GM19328 (cell line): ENCODE data around the gene USP35.

Source experiments
- ATAC-seq: cut with Tn5 transposase; IDR thresholded peaks from one replicate; pipeline ENCODE4 v1.9.1; 2021; ENCODE audit warnings: mild to moderate bottlenecking, moderate library complexity; ENCODE audit not compliant: unreplicated experiment

USP35 gene

DNA sequence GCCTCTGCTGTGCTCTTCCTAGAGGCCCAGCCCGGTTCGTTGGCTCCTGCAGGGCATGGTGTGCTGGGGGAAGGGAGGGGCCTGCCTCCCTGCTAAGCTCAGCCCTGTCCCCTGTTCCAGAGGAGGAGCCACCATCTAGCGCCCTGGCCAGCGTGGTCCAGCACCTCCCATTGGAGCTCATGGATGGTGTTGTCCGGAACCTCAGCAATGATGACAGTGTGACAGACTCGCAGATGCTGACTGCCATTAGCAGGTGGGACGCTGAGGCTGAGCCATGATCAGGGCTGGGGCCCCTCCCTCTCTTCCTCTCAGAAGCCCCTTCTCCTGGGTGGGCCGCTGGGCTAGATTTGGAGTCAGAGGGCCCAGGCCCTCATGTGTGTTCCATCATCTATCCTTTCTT is 9.1 kb downstream of the USP35 start:
- ATAC-seq: no peak

DNA sequence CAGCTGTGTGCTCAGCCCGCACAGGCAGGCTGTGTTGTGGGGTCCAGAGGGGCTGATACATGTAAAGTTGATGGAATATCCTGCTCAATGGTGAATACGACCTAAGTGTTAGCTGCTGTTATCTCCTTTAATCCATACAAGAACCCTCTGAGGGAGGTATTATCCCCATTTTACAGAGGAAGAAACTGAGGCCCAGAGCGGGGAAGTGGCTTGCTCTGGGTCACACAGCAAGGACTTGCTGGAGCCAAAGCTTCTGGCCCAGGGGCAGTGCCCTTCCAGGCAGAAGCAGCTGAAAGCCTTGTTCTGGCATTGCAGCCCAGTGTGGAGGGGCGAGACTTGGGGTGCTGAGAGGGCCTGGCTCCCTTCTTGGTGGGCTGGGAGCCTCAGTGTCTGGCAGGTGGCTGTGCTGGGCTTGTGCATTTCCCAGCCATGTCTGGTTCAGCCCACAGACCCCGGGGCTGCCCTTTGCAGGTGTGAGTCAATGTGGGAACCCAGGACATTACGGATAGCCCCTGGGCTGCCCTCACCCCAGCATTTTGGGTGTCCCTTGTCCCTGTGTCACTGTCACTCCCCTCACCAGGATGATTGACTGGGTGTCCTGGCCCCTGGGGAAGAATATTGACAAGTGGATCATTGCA is 10.4 kb downstream of the USP35 start:
- no peak for ATAC-seq

DNA sequence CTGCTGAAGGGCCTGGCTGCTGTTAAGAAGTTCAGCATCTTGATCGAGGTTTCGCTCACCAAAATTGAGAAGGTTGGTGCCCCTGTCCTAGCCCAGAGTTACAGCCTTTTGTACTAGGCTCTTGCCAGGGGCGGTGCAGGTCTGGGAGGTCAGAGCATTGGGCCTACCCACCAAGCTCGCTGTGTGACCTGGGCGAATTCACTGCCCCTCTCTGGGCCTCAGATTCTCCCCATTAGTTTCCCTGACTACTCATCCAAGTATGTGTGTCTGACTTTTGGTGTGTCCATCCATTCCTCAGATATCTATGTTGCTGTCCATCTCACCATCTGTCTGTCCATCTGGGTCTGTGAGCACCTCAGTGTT is 10.9 kb downstream of the USP35 start:
- ATAC-seq: no peak

DNA sequence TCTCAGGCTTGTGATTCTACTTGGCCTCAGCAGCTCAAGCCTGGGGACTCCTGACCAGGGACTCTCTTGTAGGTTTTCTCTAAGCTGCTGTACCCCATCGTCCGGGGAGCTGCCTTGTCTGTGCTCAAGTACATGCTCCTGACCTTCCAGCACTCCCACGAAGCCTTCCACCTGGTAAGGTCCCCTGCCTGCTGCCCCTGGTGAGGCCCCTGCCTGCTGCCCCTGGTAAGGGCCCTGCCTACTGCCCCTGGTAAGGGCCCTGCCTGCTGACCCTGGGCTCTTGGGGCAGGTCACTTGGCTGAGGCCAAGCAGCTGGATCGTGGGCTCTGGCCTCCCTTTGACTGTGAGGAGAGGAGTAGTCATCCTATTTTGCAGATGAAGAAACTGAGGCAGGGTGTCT is 11.3 kb downstream of the USP35 start:
- no peak for ATAC-seq

DNA sequence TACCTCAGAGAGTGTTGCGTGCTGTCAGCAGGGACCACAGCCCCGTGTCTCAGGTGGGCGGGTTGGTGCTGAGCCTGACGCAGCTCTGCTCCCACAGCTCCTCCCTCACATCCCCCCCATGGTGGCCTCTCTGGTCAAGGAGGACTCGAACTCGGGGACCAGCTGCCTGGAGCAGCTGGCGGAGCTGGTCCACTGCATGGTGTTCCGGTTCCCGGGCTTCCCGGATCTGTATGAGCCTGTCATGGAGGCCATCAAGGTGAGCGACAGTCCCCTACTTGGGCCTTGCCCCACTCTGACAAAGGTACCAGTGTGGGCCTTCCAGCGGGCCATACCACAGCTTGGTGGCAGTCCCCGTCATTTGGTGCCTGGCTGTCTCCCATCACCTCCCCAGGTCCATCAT is 11.8 kb downstream of the USP35 start:
- no peak for ATAC-seq

DNA sequence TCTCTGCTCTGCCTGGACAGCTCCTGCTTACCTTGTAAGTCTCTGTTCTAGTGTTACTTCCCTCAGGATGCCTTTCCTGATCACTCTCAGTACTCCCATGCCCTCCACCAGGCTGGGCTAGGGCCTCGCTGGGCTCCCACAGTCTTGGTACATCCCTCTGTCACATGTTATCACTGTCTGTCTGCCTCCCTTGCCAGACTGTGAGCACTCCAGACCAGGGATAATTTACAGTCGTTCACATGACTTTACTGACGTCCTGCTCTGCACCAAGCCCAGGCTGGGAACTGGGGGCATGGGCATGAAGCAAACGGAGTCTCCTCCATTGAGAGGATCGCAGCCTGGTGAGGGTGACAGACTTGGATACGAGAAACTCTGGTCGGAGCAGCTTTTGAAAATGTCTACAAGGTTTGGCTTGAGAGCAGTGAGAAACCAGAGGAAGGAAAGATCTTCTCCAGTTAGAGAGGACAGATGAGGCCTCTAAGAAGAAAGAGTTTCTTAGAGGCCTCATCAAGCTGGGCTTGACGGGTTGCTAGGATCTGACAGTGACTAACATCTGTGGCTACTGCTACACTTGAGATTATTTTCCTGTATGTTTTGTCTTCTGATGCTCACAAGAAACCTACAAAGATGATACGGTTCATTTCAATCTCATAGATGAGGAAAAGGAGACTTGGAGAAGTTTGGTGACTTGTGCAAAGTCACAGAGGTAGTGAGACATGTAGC is 12.5 kb downstream of the USP35 start:
- no peak for ATAC-seq

DNA sequence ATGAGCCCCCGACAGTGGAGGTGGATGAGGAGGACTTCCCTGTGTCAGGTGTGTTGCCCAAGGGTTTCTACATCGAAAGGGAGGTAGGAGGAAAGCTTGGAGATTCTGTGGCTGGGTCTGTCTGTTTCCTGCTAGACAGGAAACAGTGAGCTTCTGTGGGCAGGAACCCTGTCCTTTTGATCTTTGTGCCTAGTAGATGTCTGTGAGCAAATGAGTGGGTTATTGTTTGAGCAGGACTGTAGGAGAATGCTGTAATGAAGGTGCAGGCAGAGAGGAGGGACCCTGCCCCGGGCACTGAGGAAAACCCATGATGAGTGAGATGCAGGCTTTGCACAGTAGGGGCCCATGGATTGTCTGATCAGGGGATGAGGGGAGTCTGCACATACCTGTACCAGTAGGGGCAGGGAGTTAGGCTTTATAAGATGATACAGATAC is 14.0 kb downstream of the USP35 start:
- no peak for ATAC-seq

DNA sequence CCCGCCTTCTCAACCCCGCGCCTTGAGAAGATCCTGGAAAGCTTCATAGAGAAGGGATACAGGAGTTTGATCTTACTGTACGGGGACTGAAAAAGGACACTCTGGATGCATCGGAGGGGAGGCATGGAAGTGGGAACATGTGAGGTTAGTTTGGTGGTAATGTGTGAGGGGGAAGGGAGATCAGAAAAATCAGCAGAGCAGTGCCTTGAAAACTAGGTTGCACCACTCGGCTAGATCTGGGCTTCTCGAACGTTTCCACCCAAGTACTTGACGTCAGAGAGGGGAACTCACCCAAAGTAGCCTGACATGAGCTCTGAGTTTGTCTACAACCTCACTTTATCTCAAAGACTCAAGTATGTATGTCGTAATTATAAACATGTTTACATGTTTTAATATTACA is 14.5 kb downstream of the USP35 start:
- no peak for ATAC-seq

DNA sequence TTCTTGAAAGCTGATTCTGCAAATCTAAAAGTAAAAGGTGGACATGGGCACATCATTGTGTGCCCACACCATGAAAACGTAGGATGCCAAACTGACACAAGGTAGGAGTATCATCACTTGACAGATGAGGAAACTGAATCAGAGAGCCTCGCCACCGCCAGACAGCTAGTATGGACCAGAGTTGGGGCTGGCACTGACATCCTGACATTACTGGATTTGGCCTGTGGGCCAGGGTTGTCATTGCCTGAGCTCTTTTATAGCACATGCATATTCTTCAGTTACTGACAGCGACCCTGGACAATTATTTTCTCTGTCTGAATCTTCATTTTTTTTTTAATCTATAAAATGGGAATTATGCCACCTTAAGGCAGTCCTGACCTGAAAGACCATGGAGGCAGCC is 16.5 kb downstream of the USP35 start:
- no peak for ATAC-seq

DNA sequence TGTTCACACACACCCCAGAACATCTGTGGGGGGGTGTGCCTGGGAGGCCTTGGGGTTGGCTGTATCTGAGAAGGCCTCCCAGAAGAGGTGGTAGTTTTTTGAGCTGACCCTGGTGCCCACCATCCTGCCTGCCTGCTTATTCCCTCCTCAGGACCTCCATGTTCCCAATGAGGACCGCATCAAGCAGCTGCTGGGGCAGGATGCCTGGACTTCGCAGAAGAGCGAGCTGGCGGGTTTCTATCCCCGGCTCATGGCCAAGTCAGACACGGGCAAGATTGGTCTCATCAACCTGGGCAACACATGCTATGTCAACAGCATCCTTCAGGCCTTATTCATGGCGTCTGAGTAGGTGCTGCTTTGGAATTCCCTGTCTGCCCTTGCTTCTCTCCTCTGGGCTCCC is 17.0 kb downstream of the USP35 start:
- ATAC-seq: no peak

DNA sequence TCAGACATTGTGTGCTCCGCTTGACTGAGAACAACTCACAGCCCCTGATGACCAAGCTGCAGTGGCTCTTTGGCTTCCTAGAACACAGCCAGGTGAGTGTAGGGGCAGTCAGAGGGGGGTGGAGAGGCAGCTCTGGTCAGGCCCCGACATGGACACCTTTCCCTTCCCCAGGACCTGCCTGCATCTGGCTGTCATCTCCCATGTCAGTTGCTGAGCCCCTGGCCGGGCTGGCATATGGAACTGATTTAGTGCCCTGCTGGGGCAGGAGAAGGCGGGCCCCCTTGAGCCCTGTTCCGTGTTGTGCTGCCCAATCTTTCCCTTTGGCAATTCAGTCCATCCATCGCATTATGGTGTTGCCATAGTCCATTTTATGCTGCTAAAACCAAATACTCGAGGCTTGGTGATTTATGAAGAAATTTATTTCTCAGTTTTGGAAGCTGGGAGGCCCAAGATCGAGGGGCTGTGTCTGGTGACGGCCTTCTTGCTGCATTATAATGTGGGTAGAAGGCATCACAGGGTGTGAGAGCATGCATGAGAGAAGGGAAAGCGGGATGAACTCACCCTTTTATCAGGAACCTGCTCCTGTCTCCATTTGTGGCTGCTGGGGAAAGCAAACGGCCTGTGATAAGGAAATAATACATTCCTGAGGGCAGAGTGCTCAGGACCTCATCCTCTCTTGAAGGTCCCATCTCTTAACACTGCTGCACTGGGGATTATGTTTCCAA is 19.0 kb downstream of the USP35 start:
- no peak for ATAC-seq

DNA sequence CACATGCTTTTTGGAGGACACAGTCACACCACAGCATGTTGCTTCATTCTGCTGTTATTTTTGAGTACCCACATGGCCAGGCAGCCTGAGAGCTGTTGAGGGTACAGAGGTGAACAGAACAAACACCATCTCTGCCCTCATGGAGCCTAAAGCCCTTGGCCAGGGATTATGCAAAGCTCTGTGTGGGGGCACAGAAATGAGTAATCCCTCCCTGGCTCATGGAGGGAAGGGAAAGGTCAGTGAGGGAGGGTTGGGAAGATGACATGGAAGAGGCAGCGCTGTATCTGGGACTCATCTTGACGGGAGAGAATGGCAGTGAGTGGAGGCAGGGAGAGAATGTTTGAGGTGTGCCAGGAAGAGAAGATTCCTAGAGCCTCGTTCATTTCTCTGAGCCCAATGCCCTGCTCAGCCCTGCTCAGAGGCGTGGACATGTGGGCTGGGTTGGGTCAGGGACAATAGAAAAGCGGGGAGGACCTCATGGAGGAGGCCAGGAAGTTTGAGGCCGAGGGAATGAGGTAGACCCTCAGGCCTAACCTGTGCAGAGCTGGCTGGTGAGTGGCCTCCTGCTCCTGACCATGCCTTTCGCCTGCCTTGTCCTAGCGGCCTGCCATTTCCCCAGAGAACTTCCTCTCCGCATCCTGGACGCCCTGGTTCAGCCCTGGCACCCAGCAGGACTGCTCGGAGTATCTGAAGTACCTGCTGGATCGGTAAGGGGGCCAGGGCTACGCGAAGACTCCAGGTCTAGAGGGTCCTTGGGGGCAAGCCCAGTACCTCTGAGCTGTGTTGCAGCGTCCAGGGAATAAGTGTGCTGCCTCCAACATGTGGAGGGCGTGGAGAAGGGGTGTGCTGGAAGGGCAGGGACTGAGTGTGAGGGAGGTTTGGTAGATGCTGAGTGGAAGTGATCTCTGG is 19.8 kb downstream of the USP35 start:
- ATAC-seq: no peak

DNA sequence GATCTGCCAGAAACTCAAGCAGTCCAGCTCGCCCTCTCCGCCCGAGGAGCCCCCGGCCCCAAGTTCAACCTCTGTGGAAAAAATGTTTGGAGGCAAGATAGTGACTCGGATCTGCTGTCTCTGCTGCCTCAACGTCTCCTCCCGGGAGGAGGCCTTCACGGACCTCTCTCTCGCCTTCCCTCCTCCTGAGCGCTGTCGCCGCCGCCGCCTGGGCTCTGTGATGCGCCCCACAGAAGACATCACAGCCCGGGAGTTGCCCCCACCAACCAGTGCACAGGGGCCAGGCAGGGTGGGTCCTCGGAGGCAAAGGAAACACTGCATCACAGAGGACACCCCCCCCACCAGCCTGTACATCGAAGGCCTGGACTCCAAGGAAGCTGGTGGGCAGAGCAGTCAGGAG is 20.8 kb downstream of the USP35 start:
- no peak for ATAC-seq

DNA sequence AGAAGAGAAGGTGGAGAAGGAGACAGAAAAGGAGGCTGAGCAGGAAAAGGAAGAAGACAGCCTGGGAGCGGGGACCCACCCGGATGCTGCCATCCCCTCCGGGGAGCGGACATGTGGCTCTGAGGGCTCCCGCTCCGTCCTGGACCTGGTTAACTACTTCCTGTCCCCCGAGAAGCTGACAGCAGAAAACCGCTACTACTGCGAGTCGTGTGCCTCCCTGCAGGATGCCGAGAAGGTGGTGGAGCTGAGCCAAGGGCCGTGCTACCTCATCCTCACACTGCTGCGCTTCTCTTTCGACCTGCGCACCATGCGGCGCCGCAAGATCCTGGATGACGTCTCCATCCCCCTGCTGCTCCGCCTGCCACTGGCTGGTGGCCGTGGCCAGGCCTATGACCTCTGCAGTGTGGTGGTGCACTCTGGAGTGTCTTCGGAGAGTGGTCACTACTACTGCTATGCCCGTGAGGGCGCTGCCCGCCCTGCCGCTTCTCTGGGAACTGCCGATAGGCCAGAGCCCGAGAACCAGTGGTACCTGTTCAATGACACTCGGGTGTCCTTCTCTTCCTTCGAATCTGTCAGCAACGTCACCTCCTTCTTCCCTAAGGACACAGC is 21.4 kb downstream of the USP35 start:
- no peak for ATAC-seq

DNA sequence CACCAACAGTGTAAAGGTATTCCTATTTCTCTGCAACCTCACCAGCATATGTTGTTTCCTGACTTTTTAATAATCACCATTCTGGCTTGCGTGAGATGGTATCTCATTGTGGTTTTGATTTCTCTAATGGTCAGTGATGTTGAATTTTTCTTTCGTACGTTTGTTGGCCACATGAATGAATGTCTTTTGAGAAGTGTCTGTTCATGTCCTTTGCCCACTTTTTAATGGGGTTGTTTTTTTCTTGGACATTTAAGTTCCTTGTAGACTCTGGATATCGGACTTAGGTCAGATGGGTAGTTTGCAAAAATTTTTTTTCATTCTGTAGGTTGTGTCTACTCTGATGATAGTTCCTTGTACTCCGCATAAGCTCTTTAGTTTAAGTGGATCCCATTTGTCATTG is 22.8 kb downstream of the USP35 start:
- no peak for ATAC-seq

DNA sequence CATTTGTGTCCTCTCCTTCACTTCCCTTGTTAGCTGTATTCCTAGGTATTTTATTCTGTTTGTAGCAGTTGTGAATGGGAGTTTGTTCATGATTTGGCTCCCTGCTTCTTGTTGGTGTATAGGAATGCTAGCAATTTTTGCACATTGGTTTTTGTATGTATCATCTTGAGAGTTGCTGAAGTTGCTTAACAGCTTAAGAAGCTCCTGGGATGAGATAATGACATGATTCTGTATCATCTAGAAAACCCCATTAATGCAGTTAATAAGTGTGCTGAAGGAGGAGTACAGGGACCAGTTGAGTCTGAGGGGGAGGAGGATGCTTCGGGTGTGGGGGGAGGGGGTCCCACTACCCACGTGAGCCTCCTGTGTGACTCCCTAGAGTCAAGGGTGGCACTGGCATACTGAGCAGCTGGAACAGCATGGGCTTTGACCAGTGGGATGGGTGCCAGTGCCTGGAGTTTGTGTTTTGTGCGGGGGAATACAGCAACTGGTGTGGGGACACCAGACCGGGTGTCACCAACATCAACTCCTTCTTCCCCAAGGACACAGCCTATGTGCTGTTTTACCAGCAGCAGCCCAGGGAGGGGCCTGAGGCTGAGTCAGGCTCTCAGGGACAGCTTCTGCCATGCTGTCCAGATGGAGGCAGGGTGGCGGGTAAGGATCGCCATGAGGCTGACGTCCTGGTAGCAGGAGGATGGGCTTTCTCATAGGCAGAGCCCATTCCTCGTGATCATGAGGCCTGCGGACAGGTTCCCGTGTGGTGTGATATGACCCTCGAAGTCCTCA is 24.1 kb downstream of the USP35 start:
- no peak for ATAC-seq

DNA sequence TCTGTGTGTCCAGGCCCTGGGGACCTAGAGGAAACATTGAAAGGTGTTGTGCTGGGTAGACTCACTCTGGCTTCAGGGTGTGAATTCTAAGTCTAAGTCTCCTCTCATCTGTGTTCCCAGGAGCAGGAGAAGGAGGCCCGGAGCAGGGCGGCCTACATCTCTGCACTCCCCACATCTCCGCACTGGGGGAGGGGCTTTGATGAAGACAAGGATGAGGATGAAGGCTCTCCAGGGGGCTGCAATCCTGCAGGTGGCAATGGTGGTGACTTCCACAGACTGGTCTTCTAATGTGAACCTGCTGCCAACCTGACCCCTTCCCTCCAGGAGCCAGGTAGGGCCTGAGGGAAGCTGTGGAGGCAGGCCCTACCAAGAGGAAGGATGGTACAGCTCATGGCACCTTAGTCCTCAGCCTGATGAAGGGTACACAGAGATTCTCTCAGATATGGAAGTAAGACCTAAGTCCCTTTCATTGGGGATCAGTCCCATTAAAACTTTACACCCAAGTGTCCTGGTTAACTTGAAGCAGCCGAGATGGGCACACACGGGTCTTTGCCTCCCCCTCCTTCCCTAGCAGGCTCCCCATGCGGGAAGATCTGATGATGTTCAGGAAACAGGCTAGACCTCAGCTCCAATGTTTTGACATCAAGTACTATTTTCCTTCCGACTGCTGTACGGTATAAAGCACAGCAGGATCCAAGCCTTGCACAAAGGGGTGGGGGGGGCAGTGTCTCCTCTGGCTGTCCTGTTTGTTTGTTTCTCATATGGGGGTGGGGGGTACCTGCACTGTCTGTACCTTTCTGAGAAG is 25.0 kb downstream of the USP35 start:
- no peak for ATAC-seq

DNA sequence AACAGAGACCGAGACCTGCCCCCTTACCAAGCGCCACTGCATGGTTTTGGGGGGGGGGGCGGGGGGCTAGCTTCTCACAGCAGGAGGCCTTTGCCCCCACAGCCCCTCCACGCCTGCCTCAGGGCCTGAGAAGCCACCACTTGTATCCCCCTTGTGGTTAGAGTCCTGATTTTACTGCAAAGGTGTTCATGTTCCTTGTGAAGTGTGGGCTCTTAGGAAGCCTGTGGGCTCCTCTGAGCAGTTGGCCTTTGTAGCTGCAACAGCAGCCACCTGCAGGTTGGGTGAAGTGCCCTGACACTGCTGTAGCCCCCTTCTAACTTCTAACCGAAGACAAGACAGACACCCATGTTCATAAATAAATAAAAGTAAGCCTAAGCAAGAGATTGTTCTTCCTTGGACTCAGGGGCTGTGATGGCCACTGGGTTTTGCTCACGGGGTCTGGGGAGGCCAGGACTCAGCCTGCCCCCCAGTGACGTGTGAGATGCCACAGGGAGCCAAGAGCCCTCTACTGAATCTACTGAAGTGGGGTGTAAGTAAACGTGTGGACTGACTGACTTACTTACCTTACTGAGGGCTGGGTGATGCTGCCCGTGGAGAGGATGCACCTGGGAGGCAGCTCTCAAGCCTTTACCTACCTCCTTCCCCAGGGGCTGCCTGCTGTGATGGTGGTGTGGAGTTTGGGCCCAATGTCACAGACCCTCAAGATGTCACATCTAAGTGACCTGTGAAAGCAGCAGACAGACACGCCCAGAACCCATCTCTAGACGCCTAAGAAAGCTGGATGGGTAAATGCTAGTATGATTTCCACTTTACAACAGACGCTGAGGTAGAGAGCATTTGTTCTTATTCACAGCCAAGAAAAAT is 25.8 kb downstream of the USP35 start:
- ATAC-seq: no peak
